A549 (cell line): ENCODE measurements around the gene PECR. TPM values are rescaled to one million over a fixed set of nuclear protein-coding genes. Genes with fewer than 3 reads are reported as not detected.

ENCODE experiments used
- ATAC-seq, 2 experiments: fragments of 200-7000 bp in 1 of 2; fragments of >200 bp in 1 of 2; cut with Nextera tagmentation in 1 of 2; cut with Tn5 transposase in 1 of 2; 3 replicates each; pipeline versions ENCODE4 v1.8.0 to v1.9.1; 2018 to 2020; ENCODE audit warnings: mild to moderate bottlenecking in 1 of 2, moderate library complexity in 1 of 2
- CTCF ChIA-PET: fragments of 300-600 bp; sonication (Branson Sonifier 250); formaldehyde crosslinking; extraction: SDS; loops from one replicate; lab custom pipeline; 2021; ENCODE audit warnings: antibody characterized with exemption, inconsistent platforms; lab: Yijun Ruan, JAX
- POLR2A ChIA-PET: fragments of 350-600 bp; formaldehyde crosslinking; extraction: SDS; loops from one replicate; lab custom pipeline; 2021; ENCODE audit warnings: antibody characterized with exemption, inconsistent platforms; lab: Yijun Ruan, JAX
- DNase-seq, 2 experiments: peaks; one replicate each; pipeline versions ENCODE4 v3.0.0 to v3.0.0-alpha.2; 2011 to 2016; ENCODE audit warnings: low read depth in 1 of 2, low spot score in 1 of 2
- FAIRE-seq: peaks from 2 replicates; lab custom pipeline; 2011; peaks lifted over from hg19 to GRCh38; lab: Jason Lieb, UNC
- H3K27ac ChIP-seq, 2 experiments: fragments of >200 bp; sonication (Bioruptor Twin); formaldehyde crosslinking; 3 replicates each; pipeline ENCODE4 v1.5.1; 2016 to 2017
- H3K4me1 ChIP-seq: fragments of >200 bp; sonication (Bioruptor Twin); formaldehyde crosslinking; 3 replicates; pipeline ENCODE4 v1.6.1; 2016
- H3K4me2 ChIP-seq: fragments of >200 bp; sonication (Bioruptor Twin); formaldehyde crosslinking; 3 replicates; pipeline ENCODE4 v1.6.1; 2016
- H3K4me3 ChIP-seq: fragments of >200 bp; sonication (Bioruptor Twin); formaldehyde crosslinking; 3 replicates; pipeline ENCODE4 v1.5.1; 2016
- H3K9me3 ChIP-seq: fragments of >200 bp; sonication (Bioruptor Twin); formaldehyde crosslinking; 3 replicates; pipeline ENCODE4 v1.6.1; 2016
- EHMT2 ChIP-seq: fragments of 200-600 bp; sonication (generic); IDR thresholded peaks from 2 replicates; pipeline ENCODE4 v1.6.1; 2016; ENCODE audit warnings: antibody characterized with exemption, low read depth, mild to moderate bottlenecking, moderate library complexity
- EP300 ChIP-seq, 2 experiments: fragments of >200 bp; sonication (Bioruptor Twin); formaldehyde crosslinking; IDR thresholded peaks; 2 replicates in 1 of 2; 3 replicates in 1 of 2; pipeline ENCODE4 v1.6.1; 2016 to 2017
- FOSB ChIP-seq: fragments of 250-450 bp; sonication (Bioruptor Pico); IDR thresholded peaks from 2 replicates; pipeline ENCODE4 v1.5.0; 2020; ENCODE audit warnings: mild to moderate bottlenecking, moderate library complexity
- FOSL2 ChIP-seq, 2 experiments: fragments of 450-650 bp in 1 of 2; fragments of >200 bp in 1 of 2; sonication (Bioruptor Twin) in 1 of 2; formaldehyde crosslinking; IDR thresholded peaks; 2 replicates each; pipeline versions ENCODE4 v1.5.0 to v1.6.1; 2016 to 2020; ENCODE audit warnings: mild to moderate bottlenecking in 1 of 2, moderate library complexity in 1 of 2
- HOXB13 ChIP-seq: fragments of 250-450 bp; sonication (Bioruptor Pico); IDR thresholded peaks from 2 replicates; pipeline ENCODE4 v1.5.0; 2020; ENCODE audit warnings: low read depth, mild to moderate bottlenecking, moderate library complexity
- KDM1A ChIP-seq: fragments of 200-600 bp; sonication (generic); IDR thresholded peaks from 2 replicates; pipeline ENCODE4 v1.6.1; 2016; ENCODE audit warnings: low read depth, mild to moderate bottlenecking
- PHF8 ChIP-seq: fragments of 200-600 bp; sonication (generic); IDR thresholded peaks from 2 replicates; pipeline ENCODE4 v1.6.1; 2016; ENCODE audit warnings: low read depth, mild to moderate bottlenecking, antibody characterized with exemption, moderate library complexity, borderline replicate concordance
- RAD21 ChIP-seq, 2 experiments: fragments of >200 bp in 1 of 2; sonication (Bioruptor Twin) in 1 of 2; formaldehyde crosslinking in 1 of 2; IDR thresholded peaks in 1 of 2; conservative IDR thresholded peaks in 1 of 2; 2 replicates in 1 of 2; 3 replicates in 1 of 2; pipeline ENCODE4 v1.6.1; 2012 to 2018; ENCODE audit warnings: inconsistent platforms in 1 of 2
- RCOR1 ChIP-seq: fragments of 150-350 bp; IDR thresholded peaks from 2 replicates; pipeline ENCODE4 v1.6.1; 2014; ENCODE audit warnings: antibody characterized with exemption, low read length, low read depth
- ZC3H11A ChIP-seq: fragments of 450-650 bp; IDR thresholded peaks from 2 replicates; pipeline ENCODE4 v1.6.1; 2014; ENCODE audit warnings: antibody characterized with exemption, mild to moderate bottlenecking
- ZNF302 ChIP-seq: fragments of 250-450 bp; sonication (Bioruptor Pico); IDR thresholded peaks from 2 replicates; pipeline ENCODE4 v1.9.0; 2021; ENCODE audit warnings: inconsistent platforms, mild to moderate bottlenecking, moderate library complexity
- ZSCAN20 ChIP-seq: fragments of 250-450 bp; sonication (Bioruptor Pico); IDR thresholded peaks from 2 replicates; pipeline ENCODE4 v1.8.0; 2022; ENCODE audit warnings: mild to moderate bottlenecking, moderate library complexity
- WGBS: methylation state at CpG from one replicate; pipeline ENCODE4 v1.1.6; 2017; ENCODE audit errors: missing lambda C conversion rate; 5-methylcytosine and 5-hydroxymethylcytosine counted together
- polyA plus RNA-seq, 4 experiments: library from polyadenylated mRNA; depleted of rRNA in 3 of 4; stranded (reverse); fragments of >200 nt; fragmentation: RNase III in 1 of 4; extraction: RNeasy Plus Mini Kit Qiagen cat#74134 plus additional on column Dnase treatment in 1 of 4; gene quantifications; 2 replicates in 3 of 4; 3 replicates in 1 of 4; pipeline ENCODE4 v1.2.3, GENCODE V29; 2011 to 2017
- TF ChIP-seq, protein P1 (sequence below): fragments of 250-450 bp; sonication (Bioruptor Pico); IDR thresholded peaks from 2 replicates; pipeline ENCODE4 v1.5.0; 2021; ENCODE audit warnings: mild to moderate bottlenecking, moderate library complexity, borderline replicate concordance
- TF ChIP-seq, protein P2 (sequence below): fragments of 150-350 bp; IDR thresholded peaks from 2 replicates; pipeline ENCODE4 v1.6.1; 2014; ENCODE audit warnings: low read depth, mild to moderate bottlenecking, low read length
- TF ChIP-seq, protein P3 (sequence below): IDR thresholded peaks from 2 replicates; pipeline ENCODE4 v1.6.1; 2012
- TF ChIP-seq, protein P4 (sequence below): fragments of 250-450 bp; sonication (Bioruptor Pico); IDR thresholded peaks from 2 replicates; pipeline ENCODE4 v1.5.0; 2020; ENCODE audit warnings: low read depth, mild to moderate bottlenecking, moderate library complexity

Gene PECR
- polyA plus RNA-seq, 2 of the 4 experiments (the other 2 are of a cell fraction), result 16.8 to 39.9 TPM

DNA sequence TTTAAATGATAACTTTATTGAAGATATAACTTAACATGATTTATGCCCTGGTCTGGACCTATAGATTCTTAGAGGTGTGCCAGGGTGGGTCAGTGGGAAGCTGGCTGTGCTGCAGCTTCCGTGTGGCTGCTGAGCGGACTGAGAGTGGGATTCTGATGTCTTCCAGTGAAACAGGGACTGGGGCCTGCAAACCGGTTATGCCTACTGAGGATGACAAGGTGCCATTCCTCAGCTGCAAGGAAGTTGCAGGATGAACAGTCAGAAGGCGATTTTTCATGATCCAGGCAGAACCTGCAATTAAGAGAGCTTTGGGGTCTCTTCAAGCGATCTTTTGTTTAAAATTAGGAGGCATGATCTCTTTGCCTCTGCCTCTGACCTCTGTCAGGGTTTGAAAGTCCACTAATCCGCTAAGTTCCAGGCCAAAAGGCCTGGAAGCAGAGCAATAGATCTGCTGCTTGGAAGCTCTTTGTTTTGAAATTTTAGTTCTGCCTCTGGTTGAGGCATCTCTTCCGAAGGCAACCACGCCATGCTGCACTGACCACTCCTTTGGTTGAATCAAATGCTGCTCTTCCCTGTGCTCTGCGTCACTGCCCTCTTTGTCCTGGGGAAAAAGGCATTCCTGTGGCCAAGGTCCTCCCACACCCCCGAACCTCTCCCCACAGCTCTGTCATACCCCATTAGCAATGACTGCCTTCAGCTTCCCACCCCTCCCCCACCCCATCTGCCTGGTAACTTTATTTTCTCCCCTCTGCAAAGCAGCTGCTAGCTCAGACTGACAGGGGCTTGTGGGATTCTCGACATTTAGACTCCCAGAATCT lies 2.1 kb upstream of the PECR start:
- ChIA-PET POLR2A (no interaction called here), CTCF (interaction anchor here (0.6 to 1.6 kb wide), 4 partner anchors 9 to 1702 kb away, joined by 3 to 6 read pairs (median 3); no protein-coding TSS in a partner anchor)
- FAIRE-seq, result no peak
- no peak overlapping the region for H3K27ac ChIP-seq
- H3K4me1 ChIP-seq, result peaks cover 23% of the 10 kb centered on the region; the same call in 2 of the 3 replicates
- ATAC-seq, result no peak
- H3K4me3 ChIP-seq, result no peak overlapping the region
- H3K4me2 ChIP-seq, result no peak overlapping the region
- no peaks in the 10 kb centered on the region for H3K9me3 ChIP-seq
- TF ChIP-seq FOSB (CRISPR knock-in tag) (no peak), EHMT2 (no peak), EP300 (IDR thresholded peaks at IDR 0.05) (no peak), KDM1A (no peak), RCOR1 (no peak), FOSL2 (IDR thresholded peaks at IDR 0.05) (no peak), FOSL2 (CRISPR knock-in tag; IDR thresholded peaks at IDR 0.05) (no peak), HOXB13 (CRISPR knock-in tag) (no peak), PHF8 (no peak), ZC3H11A (no peak), RAD21 (conservative IDR thresholded peaks at IDR 0.05 in 1 of 2, IDR thresholded peaks at IDR 0.05 in 1 of 2) (no peak), ZNF302 (CRISPR knock-in tag) (no peak)
- TF ChIP-seq, protein P1, sequence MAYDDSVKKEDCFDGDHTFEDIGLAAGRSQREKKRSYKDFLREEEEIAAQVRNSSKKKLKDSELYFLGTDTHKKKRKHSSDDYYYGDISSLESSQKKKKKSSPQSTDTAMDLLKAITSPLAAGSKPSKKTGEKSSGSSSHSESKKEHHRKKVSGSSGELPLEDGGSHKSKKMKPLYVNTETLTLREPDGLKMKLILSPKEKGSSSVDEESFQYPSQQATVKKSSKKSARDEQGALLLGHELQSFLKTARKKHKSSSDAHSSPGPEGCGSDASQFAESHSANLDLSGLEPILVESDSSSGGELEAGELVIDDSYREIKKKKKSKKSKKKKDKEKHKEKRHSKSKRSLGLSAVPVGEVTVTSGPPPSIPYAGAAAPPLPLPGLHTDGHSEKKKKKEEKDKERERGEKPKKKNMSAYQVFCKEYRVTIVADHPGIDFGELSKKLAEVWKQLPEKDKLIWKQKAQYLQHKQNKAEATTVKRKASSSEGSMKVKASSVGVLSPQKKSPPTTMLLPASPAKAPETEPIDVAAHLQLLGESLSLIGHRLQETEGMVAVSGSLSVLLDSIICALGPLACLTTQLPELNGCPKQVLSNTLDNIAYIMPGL (CRISPR knock-in tag), result no peak
- TF ChIP-seq, protein P2, sequence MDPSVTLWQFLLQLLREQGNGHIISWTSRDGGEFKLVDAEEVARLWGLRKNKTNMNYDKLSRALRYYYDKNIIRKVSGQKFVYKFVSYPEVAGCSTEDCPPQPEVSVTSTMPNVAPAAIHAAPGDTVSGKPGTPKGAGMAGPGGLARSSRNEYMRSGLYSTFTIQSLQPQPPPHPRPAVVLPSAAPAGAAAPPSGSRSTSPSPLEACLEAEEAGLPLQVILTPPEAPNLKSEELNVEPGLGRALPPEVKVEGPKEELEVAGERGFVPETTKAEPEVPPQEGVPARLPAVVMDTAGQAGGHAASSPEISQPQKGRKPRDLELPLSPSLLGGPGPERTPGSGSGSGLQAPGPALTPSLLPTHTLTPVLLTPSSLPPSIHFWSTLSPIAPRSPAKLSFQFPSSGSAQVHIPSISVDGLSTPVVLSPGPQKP, result no peak
- TF ChIP-seq, protein P3, sequence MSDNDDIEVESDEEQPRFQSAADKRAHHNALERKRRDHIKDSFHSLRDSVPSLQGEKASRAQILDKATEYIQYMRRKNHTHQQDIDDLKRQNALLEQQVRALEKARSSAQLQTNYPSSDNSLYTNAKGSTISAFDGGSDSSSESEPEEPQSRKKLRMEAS, result no peak
- TF ChIP-seq, protein P4, sequence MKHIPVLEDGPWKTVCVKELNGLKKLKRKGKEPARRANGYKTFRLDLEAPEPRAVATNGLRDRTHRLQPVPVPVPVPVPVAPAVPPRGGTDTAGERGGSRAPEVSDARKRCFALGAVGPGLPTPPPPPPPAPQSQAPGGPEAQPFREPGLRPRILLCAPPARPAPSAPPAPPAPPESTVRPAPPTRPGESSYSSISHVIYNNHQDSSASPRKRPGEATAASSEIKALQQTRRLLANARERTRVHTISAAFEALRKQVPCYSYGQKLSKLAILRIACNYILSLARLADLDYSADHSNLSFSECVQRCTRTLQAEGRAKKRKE, result no peak
- DNase-seq, result no peak
- WGBS, result 85% methylated on average over 11 of the region's 11 CpGs

DNA sequence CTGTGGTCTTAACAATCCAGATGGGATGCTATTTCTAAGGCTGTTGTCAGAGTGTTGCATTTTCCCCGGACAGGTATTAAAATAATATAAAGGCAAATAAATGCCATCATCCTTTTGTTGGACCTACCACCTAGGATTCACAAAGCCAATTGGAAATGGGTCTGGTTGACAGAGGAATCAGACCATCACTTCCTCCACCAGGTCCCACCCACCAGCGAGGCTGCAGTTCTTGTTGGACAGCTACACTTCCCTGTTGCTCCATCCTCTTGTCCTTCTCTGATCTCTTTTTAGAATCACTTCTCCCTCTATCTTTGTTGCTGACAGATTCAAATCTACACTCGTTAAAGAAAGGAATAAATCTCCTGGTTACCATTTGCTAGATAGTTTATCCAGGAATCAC lies 1.2 kb upstream of the PECR start:
- Histone ChIP-seq H3K27ac (no peak overlapping the region), H3K4me2 (peak overlapping the region; percentile 78), H3K4me3 (no peak overlapping the region), H3K4me1 (peaks cover 31% of the 10 kb centered on the region), H3K9me3 (no peaks in the 10 kb centered on the region)
- DNase-seq (peak in 1 of 2 experiments; percentile 14), ATAC-seq (no peak), FAIRE-seq (no peak)
- no peak for TF ChIP-seq ZNF302 (CRISPR knock-in tag)
- no peak for TF ChIP-seq EHMT2
- no peak for TF ChIP-seq ZSCAN20 (CRISPR knock-in tag)
- ChIA-PET POLR2A (no interaction called here), CTCF (interaction anchor here (1.6 kb wide), 1 partner anchor 10 kb away, joined by 6 read pairs; no protein-coding TSS in a partner anchor)
- WGBS, result 82% methylated on average over 3 of the region's 3 CpGs
